Activated CD8-positive, alpha-beta memory T cell treated with anti-CD3 and anti-CD28 coated beads, Interleukin-2, amount 50 U/mL, for 1 hour (primary cell): ENCODE measurements around the gene DCP1B.
A peak's percentile ranks its signal among the peaks of the same experiment; 100 is the strongest.
"Not testable (repeated sequence)": the region's sequence is repeated elsewhere in the genome, so short reads cannot be mapped to it uniquely, and the experiment has no call there.

Source experiments
- DNase-seq: peaks from one replicate; pipeline ENCODE4 v3.0.0-alpha.2; 2020; ENCODE audit errors: extremely low read depth

Gene DCP1B

GRCh38 chr12:1977109-1977508 is 27.1 kb downstream of the DCP1B start:
- no peak for DNase-seq

DNA sequence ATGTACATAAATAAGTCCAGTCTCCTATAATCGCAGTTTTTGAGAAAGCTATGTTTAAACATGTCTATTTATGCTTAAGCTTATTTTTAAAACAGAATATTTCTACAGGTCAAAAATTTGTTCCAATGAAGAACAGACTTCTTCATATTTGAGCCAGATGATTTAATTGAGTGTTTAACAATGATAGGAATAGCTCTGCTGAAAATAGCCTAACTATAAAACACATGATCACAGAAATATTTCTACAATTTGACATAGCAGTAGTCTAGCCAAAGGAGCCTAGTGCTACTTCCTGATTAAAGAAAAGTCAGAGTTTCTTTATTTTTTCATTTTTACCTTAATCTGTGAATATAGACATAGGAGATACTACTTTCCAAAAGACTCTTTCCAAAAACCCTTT is 29.4 kb downstream of the DCP1B start:
- no peak for DNase-seq

- no peak for DNase-seq
These were observed 31.4 kb downstream of the DCP1B start for GRCh38 chr12:1972856-1973317.

GRCh38 chr12:1972260-1972659 is 32.0 kb downstream of the DCP1B start:
- no peak for DNase-seq

DNA sequence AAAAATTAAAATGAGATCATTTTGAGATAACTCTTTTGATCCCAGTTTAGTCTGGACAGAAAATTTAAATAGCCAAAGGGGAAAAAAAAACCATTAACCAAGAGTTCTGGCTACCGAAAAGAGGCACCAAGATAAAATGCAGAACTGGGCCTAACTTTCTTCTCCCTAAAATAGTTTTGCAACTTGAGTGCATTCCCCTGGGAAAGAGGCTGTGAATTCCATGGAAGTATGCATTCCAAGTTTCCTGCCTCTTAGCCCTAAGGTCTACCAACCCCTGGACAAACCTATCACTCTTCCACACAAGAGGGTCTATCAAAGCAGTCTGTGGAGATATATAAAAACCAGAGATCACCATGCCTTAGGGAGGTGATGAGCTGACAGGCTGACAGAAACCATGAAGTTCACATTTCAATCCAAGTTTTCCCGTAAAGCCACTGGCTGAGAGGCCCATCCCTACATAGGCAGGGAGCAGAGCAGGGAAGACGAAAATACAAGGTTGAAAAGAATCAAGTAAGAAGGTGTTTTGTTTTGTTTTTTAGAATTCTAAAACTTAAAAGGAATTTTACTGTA is 33.8 kb downstream of the DCP1B start:
- DNase-seq: no peak

DNA sequence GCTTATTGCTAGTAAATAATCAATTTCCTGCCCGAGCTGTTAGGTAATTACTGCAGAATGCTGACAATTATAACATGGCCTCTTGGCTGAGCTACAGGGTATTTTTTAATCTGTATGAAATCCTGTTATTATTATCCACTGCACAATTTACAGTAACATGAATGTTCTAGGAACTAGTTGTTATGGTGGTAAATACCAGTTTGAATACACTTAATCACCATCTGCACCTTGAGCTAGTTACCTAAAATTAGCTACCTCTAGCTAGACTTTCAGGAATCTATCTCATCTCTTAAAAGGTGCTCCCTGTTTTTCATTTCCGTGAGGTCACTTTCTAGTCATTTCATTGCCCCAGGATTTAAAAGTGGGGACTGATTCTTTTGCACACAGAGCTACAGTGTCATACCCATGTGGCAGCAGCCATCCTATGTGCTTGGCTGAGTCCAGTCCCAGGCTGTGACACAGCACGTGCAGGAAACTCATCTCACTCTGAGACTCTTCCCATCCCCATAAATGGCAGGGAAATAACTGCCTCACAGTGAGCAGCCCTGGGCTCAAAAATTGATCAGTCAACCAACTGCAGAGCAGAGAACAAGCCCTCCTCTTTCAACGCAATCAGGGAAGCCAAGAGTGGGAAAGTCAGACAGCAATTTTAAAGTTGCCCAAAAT is 37.6 kb downstream of the DCP1B start:
- no peak for DNase-seq

GRCh38 chr12:1965916-1966315 is 38.3 kb downstream of the DCP1B start:
- DNase-seq: no peak

- no peak for DNase-seq
These were observed 41.9 kb downstream of the DCP1B start for GRCh38 chr12:1962051-1963020.

DNA sequence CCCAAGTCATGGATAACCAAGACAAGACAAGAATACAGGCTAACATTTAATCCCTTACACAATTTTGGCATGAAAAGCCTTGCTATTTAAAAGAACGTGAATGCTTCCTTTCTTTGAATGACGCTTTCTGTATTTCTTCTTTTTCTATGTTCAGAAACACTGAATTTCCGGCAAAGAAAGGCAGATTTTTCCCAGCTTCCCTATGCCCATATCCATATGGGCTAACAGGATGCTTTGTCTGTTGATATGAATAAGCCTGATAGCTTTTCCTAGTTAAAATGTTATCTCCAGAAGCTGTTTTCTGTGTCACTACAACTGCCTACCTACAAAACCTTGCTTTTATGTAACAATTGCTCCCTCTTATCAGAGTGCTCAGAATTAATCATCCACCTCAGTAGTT is 47.5 kb downstream of the DCP1B start:
- no peak for DNase-seq

DNA sequence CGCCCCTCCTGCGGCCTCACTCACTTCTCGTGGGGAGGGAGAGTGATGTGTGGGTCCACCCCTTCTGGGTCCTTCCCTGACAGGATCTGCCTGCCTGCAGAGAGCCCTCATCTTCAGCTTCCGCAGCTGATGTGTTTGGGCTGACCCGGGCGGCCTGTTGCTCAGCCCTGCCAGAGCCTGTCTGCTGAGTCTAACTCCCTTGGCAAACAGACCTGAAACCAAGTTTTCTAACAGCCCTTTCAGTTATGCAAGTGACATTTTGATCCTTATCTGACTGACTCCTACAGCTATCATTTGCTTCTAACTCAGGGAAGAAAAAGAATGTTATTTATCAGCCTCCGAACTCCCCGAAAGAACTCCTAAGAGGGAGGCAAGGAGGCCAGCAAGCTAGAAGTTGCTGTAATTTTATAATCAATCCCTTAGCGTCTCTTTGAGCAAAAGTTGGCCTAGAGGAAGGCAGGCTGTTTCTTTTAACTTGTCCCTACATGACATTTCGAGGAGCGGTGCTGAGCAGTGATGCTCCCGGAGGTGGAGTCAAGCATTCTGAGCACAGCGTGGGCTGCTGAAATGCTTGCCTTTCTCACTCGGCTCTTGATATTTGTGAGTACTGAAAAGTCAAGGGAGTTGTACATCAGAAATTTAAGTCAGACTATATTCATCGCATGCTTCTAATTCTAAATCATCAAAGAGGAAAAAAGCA is 54.3 kb downstream of the DCP1B start:
- DNase-seq: no peak

- DNase-seq: no peak
These were observed 55.4 kb downstream of the DCP1B start for GRCh38 chr12:1948883-1949282.

- no peak for DNase-seq
These were observed 57.2 kb downstream of the DCP1B start for GRCh38 chr12:1947081-1947480.

DNA sequence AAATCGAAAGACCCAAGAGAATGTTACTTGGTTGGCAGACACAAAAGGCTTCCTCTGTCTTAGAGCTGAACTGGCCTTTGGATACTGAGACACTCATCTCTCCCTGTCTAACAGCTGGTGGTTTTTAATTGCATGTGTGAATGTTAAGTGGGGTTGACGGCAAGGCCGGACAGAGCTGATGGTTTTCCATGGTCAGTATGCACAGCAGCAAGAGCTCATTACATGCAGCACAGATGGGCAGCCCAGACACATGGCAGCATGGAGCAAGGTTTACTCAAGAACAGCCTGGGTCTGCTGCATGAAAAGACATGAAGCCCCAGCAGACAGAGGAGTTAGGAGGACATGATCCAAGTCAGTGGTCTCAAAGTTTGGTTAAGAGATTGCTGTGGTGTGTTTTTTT is 58.0 kb downstream of the DCP1B start:
- DNase-seq: no peak

GRCh38 chr12:1945502-1945901 is 58.8 kb downstream of the DCP1B start:
- DNase-seq: not testable (repeated sequence)

- DNase-seq: peak; percentile 71
These were observed 64.3 kb downstream of the DCP1B start for GRCh38 chr12:1939801-1940607.

- DNase-seq: no peak
These were observed 64.9 kb downstream of the DCP1B start for GRCh38 chr12:1939331-1939730.

- no peak for DNase-seq
These were observed 66.6 kb downstream of the DCP1B start for GRCh38 chr12:1937481-1938224.

DNA sequence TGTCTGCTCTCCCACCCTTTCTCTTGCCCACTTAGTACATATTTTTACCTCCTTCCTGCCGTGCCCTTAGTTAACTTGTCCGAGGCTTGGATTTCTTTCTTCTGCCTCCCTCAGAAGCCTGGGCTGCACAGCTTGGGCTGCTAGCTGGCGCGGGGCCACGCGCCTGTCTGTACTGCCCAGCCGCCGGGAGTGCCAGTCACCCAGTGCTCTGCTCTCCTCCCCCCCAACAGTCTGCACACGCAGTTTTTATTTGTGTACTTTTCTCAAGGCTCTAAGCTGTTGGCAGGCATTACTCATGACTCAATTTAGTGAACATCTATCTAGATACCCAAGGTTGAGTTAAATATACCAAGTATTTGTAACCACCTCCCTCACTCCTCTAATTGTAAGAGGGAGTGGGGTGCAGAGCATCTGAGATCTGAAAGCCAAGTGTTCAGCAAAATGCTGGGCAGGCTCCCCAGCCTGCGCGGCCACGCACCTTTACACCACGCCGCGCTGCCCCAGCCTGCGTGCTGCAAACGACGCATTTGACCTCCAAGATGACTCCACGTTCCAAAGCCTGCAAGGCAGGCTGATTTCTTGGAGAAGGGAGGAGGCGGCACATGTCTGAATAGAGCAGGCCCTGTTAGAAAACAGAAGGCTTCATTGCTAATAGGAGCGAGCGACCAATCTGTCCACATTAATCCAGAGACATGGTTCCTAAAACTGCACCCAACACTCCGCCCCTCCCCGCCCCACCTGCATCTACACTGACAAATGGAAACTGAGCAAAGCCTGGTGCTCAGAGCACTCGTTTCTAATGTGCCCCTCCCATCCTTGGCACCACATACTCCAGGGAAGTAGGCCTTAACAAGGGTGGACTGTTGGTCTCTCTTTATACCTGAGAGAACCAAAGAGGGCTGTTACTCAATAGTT is 67.6 kb downstream of the DCP1B start:
- DNase-seq: no peak

DNA sequence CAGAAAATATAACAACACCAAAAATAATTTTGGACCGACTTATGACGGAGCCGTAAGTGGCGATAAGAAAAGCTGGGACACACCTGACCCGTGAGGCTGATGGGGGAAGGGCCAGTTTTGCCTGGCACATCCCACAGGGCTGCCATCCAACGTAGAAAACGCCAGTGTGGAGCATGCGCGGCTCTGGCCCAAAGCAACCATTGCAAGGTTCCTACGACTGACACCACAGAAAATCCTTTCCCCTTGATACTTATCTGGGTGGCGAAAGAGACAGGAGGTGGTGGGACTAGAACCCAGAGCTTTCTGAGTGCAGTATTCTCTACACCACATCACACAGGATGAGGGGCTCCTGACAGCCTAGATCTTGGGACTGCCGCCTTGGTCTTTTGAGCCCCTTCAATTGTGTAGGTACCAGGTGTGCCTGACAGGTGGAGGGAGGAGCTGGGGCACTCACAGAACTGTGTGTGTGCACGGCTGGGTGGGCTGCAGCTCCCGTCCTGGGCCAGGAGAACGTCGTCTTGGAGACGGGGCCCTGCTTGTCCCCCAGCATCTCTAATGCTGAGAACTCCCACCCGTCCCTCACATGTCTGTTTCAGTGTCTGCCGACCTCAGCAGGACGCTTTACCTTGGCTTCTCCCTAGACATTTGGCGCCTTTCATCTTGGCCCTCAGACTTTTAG is 68.4 kb downstream of the DCP1B start:
- DNase-seq: no peak
